Erythroblast (primary cell): ENCODE data around the gene OR51D1.

Source experiments
- DNase-seq, 2 experiments: peaks; one replicate each; lab custom pipeline; 2025; lab: John Stamatoyannopoulos, UW
- GATA1 ChIP-seq: IDR thresholded peaks from 2 replicates; pipeline ENCODE4 v1.6.1; 2011; ENCODE audit warnings: low read depth, mild to moderate bottlenecking, control low read depth, low read length, moderate library complexity
- POLR2A ChIP-seq: IDR thresholded peaks from 2 replicates; pipeline ENCODE4 v1.6.1; 2011; ENCODE audit warnings: mild to moderate bottlenecking, low read length

OR51D1 gene

DNA sequence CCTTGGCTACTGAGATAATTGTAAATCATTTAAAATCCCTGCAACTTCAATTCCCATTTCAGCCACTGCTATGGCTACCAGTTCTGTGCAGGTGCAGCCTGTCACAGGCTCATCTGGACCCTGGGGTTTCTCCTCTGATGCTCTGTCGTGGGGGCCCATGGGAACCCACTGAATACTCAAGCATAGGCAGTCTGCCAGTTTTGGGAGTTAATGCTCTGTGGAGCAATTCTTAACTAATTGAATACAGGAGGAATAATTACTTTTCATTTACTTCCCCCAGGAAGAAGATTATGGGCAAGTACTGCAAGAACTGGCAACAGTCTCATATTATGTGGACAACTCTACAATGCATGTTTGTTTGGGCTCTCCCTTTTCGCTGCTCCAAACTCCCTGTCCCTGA lies 34.5 kb downstream of the OR51D1 start:
- no peak for TF ChIP-seq GATA1
- no peak for TF ChIP-seq POLR2A
- no peak for DNase-seq

DNA sequence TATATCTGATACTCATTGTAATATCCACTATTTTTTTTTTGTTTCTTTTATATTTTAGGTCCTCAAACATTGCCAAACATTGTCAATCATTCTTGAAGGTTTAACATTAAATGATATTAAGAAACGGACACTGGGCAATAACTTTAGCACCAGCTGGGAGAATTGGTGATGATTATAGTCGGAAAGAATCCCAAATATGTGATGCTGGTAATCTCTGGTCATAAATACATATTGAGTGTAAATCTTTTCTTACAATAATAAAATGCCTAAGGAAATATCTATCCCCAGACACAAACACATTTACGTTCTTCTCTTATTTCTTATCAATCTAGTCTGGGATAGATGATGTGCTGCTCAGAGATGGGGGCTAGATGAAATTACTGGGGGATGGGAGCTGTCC lies 35.2 kb downstream of the OR51D1 start:
- TF ChIP-seq GATA1: no peak
- no peak for TF ChIP-seq POLR2A

GRCh38 chr11:4673781-4674180 lies 36.5 kb downstream of the OR51D1 start:
- TF ChIP-seq GATA1: no peak
- no peak for TF ChIP-seq POLR2A
- no peak for DNase-seq

More for the DNA sequence above, 35.2 kb downstream of the OR51D1 start:
- no peak for DNase-seq

- TF ChIP-seq GATA1 (no peak), POLR2A (no peak)
- no peak for DNase-seq
These were observed 40.7 kb downstream of the OR51D1 start for GRCh38 chr11:4677948-4678347.

- no peak for DNase-seq
- TF ChIP-seq GATA1 (no peak), POLR2A (no peak)
These were observed 43.1 kb downstream of the OR51D1 start for GRCh38 chr11:4680341-4680740.

DNA sequence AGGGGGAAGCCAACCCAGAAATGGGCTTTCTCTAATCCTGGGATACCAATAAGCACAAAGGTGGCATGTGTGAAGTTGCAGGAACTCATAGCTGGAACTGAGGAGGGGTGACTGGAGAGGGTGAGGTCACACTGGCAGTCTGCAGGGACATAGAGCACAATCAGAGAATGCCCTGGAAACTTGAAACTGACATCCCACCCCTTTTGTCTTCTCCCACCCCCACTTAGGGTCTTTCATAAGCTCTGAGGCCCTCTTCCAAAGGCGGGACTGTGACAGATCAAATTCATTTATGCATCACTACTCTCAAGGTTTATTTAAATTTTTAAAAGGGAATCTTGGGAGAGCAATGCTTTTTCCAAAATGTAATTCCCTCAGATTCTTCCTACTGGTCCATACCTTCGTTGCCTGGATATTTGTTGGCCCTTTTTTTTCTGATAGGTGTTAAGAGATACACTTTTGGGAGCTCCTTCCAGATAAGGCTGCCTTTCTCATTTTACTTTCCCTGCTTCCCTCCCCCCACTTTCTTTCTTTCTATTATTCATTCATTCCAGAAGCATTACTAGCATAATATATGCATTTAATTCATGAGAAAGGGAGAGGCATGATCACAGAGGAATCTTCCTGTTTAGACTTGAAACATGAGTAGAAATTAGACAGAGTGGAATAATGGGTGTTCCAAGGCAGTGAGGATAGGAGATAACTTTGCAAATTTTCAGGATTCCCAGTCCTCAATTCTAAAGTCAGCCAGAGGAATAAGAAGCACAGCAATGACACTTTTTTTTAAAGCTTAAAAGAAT lies 45.5 kb downstream of the OR51D1 start:
- DNase-seq: no peak
- TF ChIP-seq GATA1 (no peak), POLR2A (no peak)

GRCh38 chr11:4684631-4685285 lies 47.5 kb downstream of the OR51D1 start:
- no peak for DNase-seq
- TF ChIP-seq POLR2A (no peak), GATA1 (no peak)
